Measurements from ENCODE around the gene MNT. TPM values are rescaled to one million over a fixed set of nuclear protein-coding genes. Genes with fewer than 3 reads are reported as not detected.

Gene MNT
- total and polyA plus RNA-seq, 10 donors = 2.8 to 38.5 (median 27.9) TPM

DNA sequence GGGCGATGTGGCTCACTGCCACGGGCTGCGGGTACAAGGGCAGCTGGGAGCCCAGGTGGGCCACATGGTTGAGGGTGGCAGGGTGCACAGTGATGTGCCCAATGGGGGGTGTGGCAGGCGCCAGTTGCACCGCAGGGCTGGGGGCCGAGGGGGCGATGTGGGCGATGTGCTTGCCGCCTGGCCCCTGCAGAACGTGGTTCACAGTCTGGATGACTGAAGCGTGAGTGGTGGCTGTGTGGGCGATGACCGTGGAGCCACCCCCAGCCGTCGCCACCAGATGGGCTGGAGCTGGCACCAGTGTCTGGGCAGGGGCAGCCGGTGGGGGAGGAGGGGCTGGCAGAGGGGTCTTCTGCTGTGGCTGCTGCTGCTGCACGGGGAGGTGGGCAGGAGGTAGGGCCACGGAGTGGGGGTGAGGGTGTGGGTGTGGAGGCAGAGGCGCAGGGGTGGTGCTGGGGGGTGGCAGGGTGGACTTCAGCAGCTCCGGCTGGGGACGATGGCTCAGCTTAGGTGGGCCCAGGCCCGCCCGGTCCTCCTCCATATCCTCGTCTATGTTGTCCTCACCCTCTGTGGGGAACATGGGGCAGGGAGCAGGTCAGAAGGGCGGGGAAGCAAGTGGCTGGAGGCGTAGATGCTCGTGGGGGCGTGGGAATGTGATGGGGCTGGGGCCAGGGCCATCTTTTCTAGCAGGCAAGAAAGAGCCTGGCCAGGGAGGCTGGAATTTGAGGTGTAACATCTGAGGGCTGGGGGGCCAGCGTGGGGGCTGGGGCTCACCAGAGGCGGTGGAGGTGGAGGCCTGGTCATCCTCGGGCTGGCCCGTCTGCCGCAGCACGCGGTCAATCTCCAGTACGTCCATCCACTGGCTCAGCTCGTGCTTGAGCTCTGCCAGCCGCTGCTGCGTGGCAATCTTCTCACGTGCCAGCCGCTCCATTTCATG lies 13.5 kb downstream of the MNT start:
- no peak for TF ChIP-seq POLR2A (IDR thresholded peaks at IDR 0.05)
- peak in 1 of 3 donors; percentile 58 for TF ChIP-seq POLR2AphosphoS5 (IDR thresholded peaks at IDR 0.05)
- no peak for DNase-seq
- Histone ChIP-seq H3K4me3 (no peak overlapping the region), H3K9me3 (no peaks in the 10 kb centered on the region), H3K27me3 (replicated peaks in 1 of 7) (no peaks in the 10 kb centered on the region), H3K4me1 (peaks cover 24 to 84% (median 40%) of the 10 kb centered on the region in 6 donors), H3K36me3 (peaks cover 4 to 55% (median 28%) of the 10 kb centered on the region in 6 donors), H3K27ac (no peak overlapping the region)
- 90 to 97% (median 93%) methylated on average over 35 to 41 of the region's 41 CpGs for WGBS, 5 donors
- intact Hi-C loops (cut with DNase I; ENCODE audit: low total_unique reads) = no loop called here

DNA sequence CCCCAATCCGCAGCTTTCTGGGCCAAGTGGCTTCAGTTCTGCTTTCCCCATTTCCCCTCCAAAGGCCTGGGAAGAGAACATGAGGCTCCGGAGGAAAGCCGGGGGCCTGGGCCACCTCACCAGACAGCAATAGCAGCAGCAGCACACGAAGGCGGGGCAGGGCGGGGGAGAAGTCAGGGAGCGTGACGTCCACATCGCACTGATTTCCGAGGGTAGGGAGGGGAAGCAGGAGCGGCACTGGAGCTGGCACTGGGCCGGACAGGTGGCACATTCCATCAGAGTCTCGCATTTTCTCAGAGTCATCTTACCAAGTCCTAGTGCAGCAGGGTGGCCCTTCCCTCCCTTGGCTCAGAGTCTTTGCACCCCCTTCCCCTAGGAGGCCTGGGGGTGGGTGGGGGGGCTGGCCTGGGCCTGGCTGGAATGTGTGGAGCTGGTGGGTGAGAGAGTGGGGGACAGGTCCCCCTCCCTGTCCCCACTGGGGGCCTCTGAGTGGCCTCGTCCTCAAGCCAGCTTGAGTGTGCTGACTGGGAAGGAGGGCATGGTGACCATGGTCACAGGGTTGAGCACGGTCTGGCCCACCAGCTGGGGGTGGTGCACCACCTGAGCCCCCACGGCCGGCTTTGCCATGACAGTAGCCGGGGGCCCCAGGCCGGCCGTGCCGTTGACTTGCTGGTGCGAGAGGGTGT lies 14.3 kb downstream of the MNT start:
- H3K4me1 ChIP-seq = peaks cover 18 to 79% (median 36%) of the 10 kb centered on the region in 6 donors
- DNase-seq = no peak
- H3K36me3 ChIP-seq = peaks cover 4 to 58% (median 29%) of the 10 kb centered on the region in 6 donors
- no peaks in the 10 kb centered on the region for H3K9me3 ChIP-seq
- intact Hi-C loops (cut with DNase I; ENCODE audit: low total_unique reads) = no loop called here
- H3K4me3 ChIP-seq = no peak overlapping the region
- no peaks in the 10 kb centered on the region for H3K27me3 ChIP-seq (replicated peaks in 1 of 7)
- WGBS, 5 donors = 91 to 95% (median 91%) methylated on average over 19 to 22 of the region's 22 CpGs
- TF ChIP-seq POLR2A (IDR thresholded peaks at IDR 0.05) (no peak), POLR2AphosphoS5 (IDR thresholded peaks at IDR 0.05) (no peak)
- TF ChIP-seq, protein P1, sequence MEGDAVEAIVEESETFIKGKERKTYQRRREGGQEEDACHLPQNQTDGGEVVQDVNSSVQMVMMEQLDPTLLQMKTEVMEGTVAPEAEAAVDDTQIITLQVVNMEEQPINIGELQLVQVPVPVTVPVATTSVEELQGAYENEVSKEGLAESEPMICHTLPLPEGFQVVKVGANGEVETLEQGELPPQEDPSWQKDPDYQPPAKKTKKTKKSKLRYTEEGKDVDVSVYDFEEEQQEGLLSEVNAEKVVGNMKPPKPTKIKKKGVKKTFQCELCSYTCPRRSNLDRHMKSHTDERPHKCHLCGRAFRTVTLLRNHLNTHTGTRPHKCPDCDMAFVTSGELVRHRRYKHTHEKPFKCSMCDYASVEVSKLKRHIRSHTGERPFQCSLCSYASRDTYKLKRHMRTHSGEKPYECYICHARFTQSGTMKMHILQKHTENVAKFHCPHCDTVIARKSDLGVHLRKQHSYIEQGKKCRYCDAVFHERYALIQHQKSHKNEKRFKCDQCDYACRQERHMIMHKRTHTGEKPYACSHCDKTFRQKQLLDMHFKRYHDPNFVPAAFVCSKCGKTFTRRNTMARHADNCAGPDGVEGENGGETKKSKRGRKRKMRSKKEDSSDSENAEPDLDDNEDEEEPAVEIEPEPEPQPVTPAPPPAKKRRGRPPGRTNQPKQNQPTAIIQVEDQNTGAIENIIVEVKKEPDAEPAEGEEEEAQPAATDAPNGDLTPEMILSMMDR (IDR thresholded peaks at IDR 0.05 in 8 of 11, conservative IDR thresholded peaks at IDR 0.05 in 3 of 11) = no peak
- peak overlapping the region in 1 of 8 donors; percentile 15 for H3K27ac ChIP-seq

DNA sequence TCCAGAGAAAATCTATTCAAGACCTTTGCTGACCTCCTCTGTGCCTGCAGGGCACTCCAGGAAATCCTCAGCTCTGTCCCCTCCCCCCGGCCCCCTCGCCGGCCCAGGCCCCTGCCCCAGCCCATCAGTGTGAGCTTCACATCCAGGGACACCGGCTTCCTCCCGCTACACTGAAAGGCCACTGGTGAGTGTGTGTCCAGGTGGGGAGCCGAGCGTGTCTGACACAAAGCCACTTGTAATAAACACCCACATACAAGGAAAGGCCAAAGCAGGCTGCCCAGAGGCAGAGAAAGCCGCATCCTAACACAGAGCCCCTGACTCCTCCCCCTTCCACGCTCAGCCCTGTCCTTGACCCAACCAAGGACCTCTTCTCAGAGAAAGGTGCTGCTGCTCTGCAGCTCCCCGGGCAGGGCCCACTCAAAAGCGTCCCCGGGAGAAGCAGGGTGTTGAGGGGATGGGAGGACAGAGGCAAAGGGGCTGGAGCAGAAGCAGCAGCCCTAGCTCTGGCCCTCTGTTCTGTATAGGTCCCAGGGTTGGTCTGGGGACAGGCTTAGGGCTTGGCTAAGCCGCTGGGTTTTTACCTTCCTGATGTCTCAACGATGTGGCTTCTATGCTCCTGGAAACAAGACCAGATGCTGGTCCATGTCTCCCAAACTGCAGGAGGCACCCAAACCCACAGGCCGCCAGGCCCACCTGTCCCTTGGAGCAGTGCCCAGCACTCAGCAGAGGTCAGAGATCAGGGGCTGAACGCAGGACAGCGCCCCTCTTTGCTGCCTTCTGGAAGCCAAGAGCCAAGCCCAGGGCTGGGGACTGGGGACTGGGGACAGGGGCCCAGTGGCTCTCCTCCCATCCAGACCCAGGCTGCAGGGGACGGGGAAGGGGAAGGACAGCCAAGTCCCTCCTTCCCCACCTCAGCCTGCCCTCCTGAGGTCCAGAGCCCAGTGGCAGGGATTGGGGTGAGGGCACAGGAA lies 15.3 kb downstream of the MNT start:
- H3K27ac ChIP-seq = peak overlapping the region in 3 of 8 donors; percentile 8 to 15 (median 15)
- H3K36me3 ChIP-seq = peaks cover 4 to 68% (median 36%) of the 10 kb centered on the region in 6 donors
- TF ChIP-seq, protein P1 (IDR thresholded peaks at IDR 0.05 in 8 of 11, conservative IDR thresholded peaks at IDR 0.05 in 3 of 11) = no peak
- TF ChIP-seq POLR2A (IDR thresholded peaks at IDR 0.05) (no peak), POLR2AphosphoS5 (IDR thresholded peaks at IDR 0.05) (no peak)
- intact Hi-C loops (cut with DNase I; ENCODE audit: low total_unique reads) = no loop called here
- peaks cover 9 to 78% (median 30%) of the 10 kb centered on the region in 6 donors for H3K4me1 ChIP-seq
- H3K4me3 ChIP-seq = no peak overlapping the region
- DNase-seq = no peak
- H3K9me3 ChIP-seq = no peaks in the 10 kb centered on the region
- WGBS, 5 donors = 68 to 86% (median 77%) methylated on average over 14 to 18 of the region's 18 CpGs
- H3K27me3 ChIP-seq (replicated peaks in 1 of 7) = no peaks in the 10 kb centered on the region

All from spleen (tissue), 11 donors.